ENCODE results near the gene ASB18. TPM values are rescaled to one million over a fixed set of nuclear protein-coding genes. Genes with fewer than 3 reads are reported as not detected.

The ASB18 gene
- total and polyA plus RNA-seq, 2 donors (not counting 3 experiments of a cell fraction or from before 2014, with no cell fraction given): not detected

- no peak overlapping the region for H3K9ac ChIP-seq (replicated peaks; ENCODE audit: extremely low read depth, insufficient read depth, low read length)
- no peak for FAIRE-seq
- no peak overlapping the region for H3K4me2 ChIP-seq (ENCODE audit: insufficient read depth, low read length)
- dilution Hi-C loops (cut with MboI; ENCODE audit: extremely low pct_ligation_motif_present, low sequenced_read_pairs): no loop called here
- no peak overlapping the region for H3K4me3 ChIP-seq (replicated peaks in 1 of 3; ENCODE audit: insufficient read depth in 1 of 3, low read depth in 1 of 3, low read length in 3 of 3)
- ChIA-PET POLR2A (no interaction called here), CTCF (no interaction called here)
- H3K27ac ChIP-seq (ENCODE audit: insufficient read depth, low read depth, low read length): no peak overlapping the region
- no peaks in the 10 kb centered on the region for H3K79me2 ChIP-seq (ENCODE audit: control insufficient read depth, insufficient read depth, low read length)
- no peaks in the 10 kb centered on the region for H4K20me1 ChIP-seq (replicated peaks; ENCODE audit: control insufficient read depth, extremely low read depth, insufficient read depth, low read length)
- H3K36me3 ChIP-seq (ENCODE audit: control insufficient read depth in 2 of 2, extremely low read depth in 1 of 2, insufficient read depth in 2 of 2, low read length in 2 of 2): no peaks in the 10 kb centered on the region
- TF ChIP-seq MAX (IDR thresholded peaks at IDR 0.05; ENCODE audit: insufficient read depth, insufficient read length): no peak
- TF ChIP-seq EZH2 (IDR thresholded peaks at IDR 0.05; ENCODE audit: borderline replicate concordance, low read depth, low read length, severe bottlenecking): peak; percentile 68
- no peak for DNase-seq (ENCODE audit: low read depth, low spot score)
- peaks cover 27% of the 10 kb centered on the region for H3K4me1 ChIP-seq (ENCODE audit: control insufficient read depth, extremely low read depth, insufficient read depth, low read length)
- no TSS peak for BruUV-seq (replicated peaks)
- H3K9me1 ChIP-seq (replicated peaks; ENCODE audit: control insufficient read depth, extremely low read depth, insufficient read depth, low read length): no peaks in the 10 kb centered on the region
- H2AFZ ChIP-seq (ENCODE audit: low read depth, low read length): no peak overlapping the region
- intact Hi-C loops (cut with micrococcal nuclease): no loop called here
- H3K9me3 ChIP-seq (replicated peaks; ENCODE audit: control insufficient read depth, insufficient read depth, low read length): no peaks in the 10 kb centered on the region
- H3K27me3 ChIP-seq (ENCODE audit: control insufficient read depth in 2 of 2, insufficient read depth in 2 of 2, low read length in 2 of 2): peaks cover 3 to 55% of the 10 kb centered on the region in 2 experiments
Measured at GRCh38 chr2:236173036-236173728, 91.0 kb downstream of the ASB18 start.

- dilution Hi-C loops (cut with MboI; ENCODE audit: extremely low pct_ligation_motif_present, low sequenced_read_pairs): no loop called here
- Histone ChIP-seq H3K27me3 (ENCODE audit: control insufficient read depth in 2 of 2, insufficient read depth in 2 of 2, low read length in 2 of 2) (peaks cover 3 to 55% of the 10 kb centered on the region in 2 experiments), H3K9ac (replicated peaks; ENCODE audit: extremely low read depth, insufficient read depth, low read length) (no peak overlapping the region), H4K20me1 (replicated peaks; ENCODE audit: control insufficient read depth, extremely low read depth, insufficient read depth, low read length) (no peaks in the 10 kb centered on the region), H3K9me3 (replicated peaks; ENCODE audit: control insufficient read depth, insufficient read depth, low read length) (no peaks in the 10 kb centered on the region), H2AFZ (ENCODE audit: low read depth, low read length) (no peak overlapping the region), H3K36me3 (ENCODE audit: control insufficient read depth in 2 of 2, extremely low read depth in 1 of 2, insufficient read depth in 2 of 2, low read length in 2 of 2) (no peaks in the 10 kb centered on the region), H3K4me1 (ENCODE audit: control insufficient read depth, extremely low read depth, insufficient read depth, low read length) (peaks cover 23% of the 10 kb centered on the region), H3K9me1 (replicated peaks; ENCODE audit: control insufficient read depth, extremely low read depth, insufficient read depth, low read length) (no peaks in the 10 kb centered on the region), H3K4me3 (replicated peaks in 1 of 3; ENCODE audit: insufficient read depth in 1 of 3, low read depth in 1 of 3, low read length in 3 of 3) (no peak overlapping the region), H3K79me2 (ENCODE audit: control insufficient read depth, insufficient read depth, low read length) (no peaks in the 10 kb centered on the region), H3K27ac (ENCODE audit: insufficient read depth, low read depth, low read length) (no peak overlapping the region), H3K4me2 (ENCODE audit: insufficient read depth, low read length) (no peak overlapping the region)
- ChIA-PET POLR2A (no interaction called here), CTCF (interaction anchor here (1.4 to 4.9 kb wide), 3 partner anchors 6 to 407 kb away, joined by 4 to 61 read pairs (median 11); no protein-coding TSS in a partner anchor)
- intact Hi-C loops (cut with micrococcal nuclease): no loop called here
- no peak for FAIRE-seq
- BruUV-seq (replicated peaks): no TSS peak
- no peak for DNase-seq (ENCODE audit: low read depth, low spot score)
- no peak for TF ChIP-seq GATA2 (IDR thresholded peaks at IDR 0.05; ENCODE audit: insufficient read depth, insufficient read length, low read depth, low read length)
- peak; percentile 96 for TF ChIP-seq EZH2 (IDR thresholded peaks at IDR 0.05; ENCODE audit: borderline replicate concordance, low read depth, low read length, severe bottlenecking)
- no peak for TF ChIP-seq JUN (IDR thresholded peaks at IDR 0.05; ENCODE audit: borderline replicate concordance, insufficient read depth, insufficient read length, low read depth)
- no peak for TF ChIP-seq POLR2AphosphoS5 (IDR thresholded peaks at IDR 0.05; ENCODE audit: insufficient read depth, low read depth, low read length)
Measured at GRCh38 chr2:236172255-236173035, 91.8 kb downstream of the ASB18 start.

Data from endothelial cell of umbilical vein (primary cell).